GM12872 (cell line): Measurements from ENCODE around the gene APRT.

Experiments used
- CTCF ChIP-seq: IDR thresholded peaks from 3 replicates; pipeline ENCODE4 v1.5.1; 2011; ENCODE audit warnings: low read depth, mild to moderate bottlenecking, low read length, moderate library complexity; ENCODE audit not compliant: insufficient read depth

Gene APRT

DNA sequence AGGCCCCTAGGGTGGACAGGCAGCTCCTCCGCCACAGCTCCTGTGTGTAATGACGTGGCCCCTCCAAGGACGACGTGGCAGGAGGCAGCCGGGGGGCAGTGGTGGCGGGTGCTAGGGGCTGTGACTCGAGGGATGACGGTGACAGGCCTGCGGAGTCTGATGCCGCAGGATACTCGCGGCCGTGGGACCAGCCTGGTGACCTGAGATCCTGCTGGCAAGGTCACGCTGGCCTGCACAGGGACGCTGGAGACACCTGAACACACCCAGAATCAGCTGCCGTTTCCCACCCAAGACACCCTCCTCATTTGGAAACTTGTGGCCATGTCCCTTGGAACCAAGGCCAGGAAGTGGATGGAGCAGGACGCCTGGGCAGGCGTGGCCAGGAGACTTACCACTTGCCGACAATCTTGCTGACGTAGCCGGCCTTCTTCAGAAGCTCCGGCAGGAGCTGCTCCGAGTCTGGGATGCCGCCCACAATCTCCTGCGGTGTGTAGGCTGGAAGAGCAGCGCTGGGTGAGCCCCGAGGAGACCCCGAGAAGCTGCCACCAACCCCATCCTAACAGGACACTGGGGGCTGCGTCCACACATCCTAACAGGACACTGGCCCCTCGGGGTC is 29.0 kb upstream of the APRT start:
- no peak for TF ChIP-seq CTCF

DNA sequence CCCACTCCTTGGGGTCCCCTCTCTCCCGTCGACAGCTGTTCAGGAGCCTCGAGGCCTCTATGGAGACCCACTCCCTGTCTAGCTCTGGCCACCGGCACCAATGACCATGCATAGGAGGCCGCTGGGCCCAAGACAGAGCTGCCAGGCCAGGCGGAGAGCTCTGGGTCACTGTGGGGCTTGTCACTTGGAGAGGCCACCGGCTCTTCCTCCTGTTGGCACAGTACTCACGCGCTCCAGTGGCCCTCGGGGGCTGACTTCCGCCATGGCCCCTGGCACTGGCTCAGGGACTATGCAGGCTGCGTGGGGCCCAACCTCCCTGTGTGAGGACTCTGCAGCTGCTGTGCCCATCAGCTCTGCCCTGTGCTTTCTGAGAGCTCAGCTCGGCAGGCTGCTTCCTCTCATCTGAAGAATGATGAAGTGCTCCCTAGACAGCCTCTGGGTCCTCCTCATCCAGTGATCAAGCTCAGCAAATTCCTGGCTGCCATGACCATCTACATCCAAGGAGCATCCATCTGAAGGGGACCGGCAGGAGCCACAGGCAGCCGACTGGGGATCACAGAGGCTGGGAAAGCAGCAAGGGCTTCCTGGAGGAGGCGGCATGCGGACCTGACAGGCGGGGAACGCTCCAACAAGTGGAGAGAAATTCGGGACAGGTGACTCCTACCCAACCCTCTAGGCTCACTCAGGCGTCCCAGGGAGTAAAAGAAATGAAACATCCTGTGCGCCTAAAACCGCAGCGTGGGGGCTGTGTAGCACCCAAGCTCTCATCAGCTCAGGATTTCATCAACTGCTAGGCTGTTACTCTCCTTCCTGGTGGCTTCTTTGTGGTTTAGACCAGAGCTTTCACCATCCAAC is 28.2 kb upstream of the APRT start:
- no peak for TF ChIP-seq CTCF

DNA sequence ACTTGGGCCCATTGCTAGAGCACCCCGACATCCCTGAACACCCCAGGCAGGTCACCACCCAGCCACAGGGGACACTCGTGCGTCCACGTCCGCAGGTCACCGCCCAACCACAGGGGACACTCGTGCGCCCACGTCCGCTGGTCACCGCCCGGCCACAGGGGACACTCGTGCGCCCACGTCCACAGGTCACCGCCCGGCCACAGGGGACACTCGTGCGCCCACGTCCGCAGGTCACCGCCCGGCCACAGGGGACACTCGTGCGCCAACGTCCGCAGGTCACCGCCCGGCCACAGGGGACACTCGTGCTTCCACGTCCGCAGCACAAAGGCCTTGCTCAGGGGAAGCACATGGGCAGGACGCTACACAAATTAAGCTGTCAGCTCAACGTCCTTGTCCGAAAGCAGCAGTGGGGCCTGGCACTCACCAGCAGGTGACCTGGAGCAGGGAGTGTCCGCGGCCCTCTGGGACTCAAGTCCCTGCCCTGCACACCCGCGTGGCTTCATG is 27.4 kb upstream of the APRT start:
- TF ChIP-seq CTCF: no peak

GRCh38 chr16:88838566-88838965 is 26.8 kb upstream of the APRT start:
- TF ChIP-seq CTCF: no peak

GRCh38 chr16:88837806-88838205 is 26.1 kb upstream of the APRT start:
- TF ChIP-seq CTCF: no peak

- TF ChIP-seq CTCF: no peak
Observed at GRCh38 chr16:88836791-88837190, 25.1 kb upstream of the APRT start.

DNA sequence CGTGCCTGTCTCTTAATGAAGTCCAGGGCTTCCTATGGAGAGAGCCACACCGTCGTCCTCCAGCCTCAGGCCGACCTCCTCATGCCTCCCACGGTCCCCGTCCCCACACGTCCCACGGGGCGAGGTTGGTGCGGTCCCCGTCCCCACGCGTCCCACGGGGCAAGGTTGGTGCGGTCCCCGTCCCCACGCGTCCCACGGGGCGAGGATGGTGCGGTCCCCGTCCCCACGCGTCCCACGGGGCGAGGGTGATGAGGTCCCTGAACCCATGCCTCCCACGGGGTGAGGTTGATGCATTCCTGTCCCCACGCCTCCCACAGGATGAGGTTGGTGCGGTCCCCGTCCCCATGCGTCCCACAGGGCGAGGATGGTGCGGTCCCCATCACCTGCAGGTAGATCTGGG is 24.1 kb upstream of the APRT start:
- TF ChIP-seq CTCF: no peak
